Measurements from ENCODE around the gene SMIM3.
"Not testable (repeated sequence)": the region's sequence is repeated elsewhere in the genome, so short reads cannot be mapped to it uniquely, and the experiment has no call there.

Gene SMIM3

GRCh38 chr5:150765799-150766169, 12.8 kb upstream of the SMIM3 start:
- FAIRE-seq, result no peak

GRCh38 chr5:150766251-150766650, 12.3 kb upstream of the SMIM3 start:
- no peak for FAIRE-seq

- no peak for FAIRE-seq
Measured at GRCh38 chr5:150771034-150771795, 7.3 kb upstream of the SMIM3 start.

GRCh38 chr5:150774145-150774544, 4.4 kb upstream of the SMIM3 start:
- no peak for FAIRE-seq

- no peak for FAIRE-seq
Measured at GRCh38 chr5:150777685-150778084, 872 bp upstream of the SMIM3 start.

GRCh38 chr5:150778088-150778516, 455 bp upstream of the SMIM3 start:
- no peak for FAIRE-seq

GRCh38 chr5:150779397-150780186, 1.0 kb downstream of the SMIM3 start:
- FAIRE-seq, result no peak

- no peak for FAIRE-seq
Measured at GRCh38 chr5:150780187-150780692, 1.7 kb downstream of the SMIM3 start.

GRCh38 chr5:150780816-150781221, 2.3 kb downstream of the SMIM3 start:
- FAIRE-seq, result no peak

- FAIRE-seq, result no peak
Measured at GRCh38 chr5:150781706-150782614, 3.4 kb downstream of the SMIM3 start.

GRCh38 chr5:150782850-150783249, 4.3 kb downstream of the SMIM3 start:
- FAIRE-seq, result no peak

GRCh38 chr5:150783422-150783928, 4.9 kb downstream of the SMIM3 start:
- FAIRE-seq, result peak; percentile 66

- FAIRE-seq, result no peak
Measured at GRCh38 chr5:150785950-150786349, 7.4 kb downstream of the SMIM3 start.

GRCh38 chr5:150786876-150787275, 8.3 kb downstream of the SMIM3 start:
- no peak for FAIRE-seq

- FAIRE-seq, result no peak
Measured at GRCh38 chr5:150787656-150788055, 9.1 kb downstream of the SMIM3 start.

GRCh38 chr5:150788977-150789376, 10.4 kb downstream of the SMIM3 start:
- no peak for FAIRE-seq

- no peak for FAIRE-seq
Measured at GRCh38 chr5:150789450-150789849, 10.9 kb downstream of the SMIM3 start.

- no peak for FAIRE-seq
Measured at GRCh38 chr5:150789943-150790611, 11.5 kb downstream of the SMIM3 start.

GRCh38 chr5:150791536-150791935, 13.0 kb downstream of the SMIM3 start:
- no peak for FAIRE-seq

GRCh38 chr5:150793423-150793888, 14.9 kb downstream of the SMIM3 start:
- FAIRE-seq, result not testable (repeated sequence)

GRCh38 chr5:150794927-150795326, 16.4 kb downstream of the SMIM3 start:
- no peak for FAIRE-seq

GRCh38 chr5:150797384-150797783, 18.8 kb downstream of the SMIM3 start:
- no peak for FAIRE-seq

Data from endometrium (tissue), 2 donors.